BLaER1 (cell line): Measurements from ENCODE around the gene NFIA.

Experiments
- H3K27ac ChIP-seq: shearing (Covaris generic); formaldehyde crosslinking; 2 replicates; pipeline ENCODE4 v1.8.1; 2022
- H3K27me3 ChIP-seq: shearing (Covaris generic); formaldehyde crosslinking; 2 replicates; pipeline ENCODE4 v1.8.1; 2022
- H3K36me3 ChIP-seq: shearing (Covaris generic); formaldehyde crosslinking; 2 replicates; pipeline ENCODE4 v1.8.1; 2022
- H3K4me1 ChIP-seq: shearing (Covaris generic); formaldehyde crosslinking; 2 replicates; pipeline ENCODE4 v1.8.1; 2022
- H3K4me2 ChIP-seq: shearing (Covaris generic); formaldehyde crosslinking; 2 replicates; pipeline ENCODE4 v1.8.1; 2022
- H3K4me3 ChIP-seq: shearing (Covaris generic); formaldehyde crosslinking; 2 replicates; pipeline ENCODE4 v1.8.1; 2022
- H3K9ac ChIP-seq: shearing (Covaris generic); formaldehyde crosslinking; 2 replicates; pipeline ENCODE4 v1.8.1; 2022
- H3K9me3 ChIP-seq: shearing (Covaris generic); formaldehyde crosslinking; 2 replicates; pipeline ENCODE4 v1.8.1; 2022
- H4K20me1 ChIP-seq: shearing (Covaris generic); formaldehyde crosslinking; 2 replicates; pipeline ENCODE4 v1.8.1; 2022
- Cebpa-rat ChIP-seq: shearing (Covaris generic); IDR thresholded peaks from 2 replicates; pipeline ENCODE4 v1.8.1; 2022

NFIA gene

DNA sequence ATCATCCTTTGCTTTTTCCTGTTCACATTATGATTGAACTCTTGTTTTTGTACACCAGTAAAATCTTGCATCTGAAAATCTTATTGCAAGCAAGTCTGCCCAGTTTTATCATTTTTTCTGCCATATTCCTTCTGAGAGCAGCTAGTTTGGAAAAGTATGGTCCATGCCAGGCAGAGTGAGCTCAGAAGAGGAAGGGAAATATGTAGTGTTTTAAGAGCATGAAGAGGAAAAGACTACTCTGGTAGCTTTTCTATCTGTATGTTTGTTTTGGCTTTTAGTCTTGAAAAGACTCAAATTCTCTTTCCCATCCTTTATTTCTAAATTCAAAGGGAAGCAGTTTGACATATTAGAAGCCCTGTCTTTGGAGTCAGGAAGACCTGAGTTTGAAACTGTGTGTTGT is 125.8 kb downstream of the NFIA start:
- Histone ChIP-seq H3K4me1 (peaks cover 38% of the 10 kb centered on the region), H3K4me2 (no peak overlapping the region), H3K9ac (no peak overlapping the region), H3K27me3 (no peaks in the 10 kb centered on the region), H3K27ac (no peak overlapping the region), H3K4me3 (no peak overlapping the region), H4K20me1 (no peaks in the 10 kb centered on the region), H3K36me3 (no peaks in the 10 kb centered on the region), H3K9me3 (peaks cover 7% of the 10 kb centered on the region; the same call in 1 of the 2 replicates)
- no peak for TF ChIP-seq Cebpa-rat

- TF ChIP-seq Cebpa-rat: no peak
- Histone ChIP-seq H3K27ac (no peak overlapping the region), H4K20me1 (no peaks in the 10 kb centered on the region), H3K9ac (no peak overlapping the region), H3K9me3 (peaks cover 10% of the 10 kb centered on the region; the same call in 1 of the 2 replicates), H3K4me2 (no peak overlapping the region), H3K4me1 (peaks cover 45% of the 10 kb centered on the region), H3K4me3 (no peak overlapping the region), H3K27me3 (no peaks in the 10 kb centered on the region), H3K36me3 (no peaks in the 10 kb centered on the region)
Measured at GRCh38 chr1:61208831-61209230, 126.5 kb downstream of the NFIA start.

GRCh38 chr1:61210435-61211154 is 128.2 kb downstream of the NFIA start:
- peak overlapping the region; percentile 38 for H3K4me2 ChIP-seq
- H3K9ac ChIP-seq: no peak overlapping the region
- peaks cover 14% of the 10 kb centered on the region; the same call in 1 of the 2 replicates for H3K9me3 ChIP-seq
- H3K4me1 ChIP-seq: peaks cover 49% of the 10 kb centered on the region
- H3K36me3 ChIP-seq: no peaks in the 10 kb centered on the region
- no peaks in the 10 kb centered on the region for H3K27me3 ChIP-seq
- no peaks in the 10 kb centered on the region for H4K20me1 ChIP-seq
- H3K4me3 ChIP-seq: no peak overlapping the region
- no peak for TF ChIP-seq Cebpa-rat
- H3K27ac ChIP-seq: no peak overlapping the region

- Histone ChIP-seq H3K27me3 (no peaks in the 10 kb centered on the region), H3K36me3 (no peaks in the 10 kb centered on the region), H3K4me3 (no peak overlapping the region), H4K20me1 (no peaks in the 10 kb centered on the region), H3K9ac (no peak overlapping the region), H3K9me3 (peaks cover 14% of the 10 kb centered on the region; the same call in 1 of the 2 replicates), H3K27ac (no peak overlapping the region), H3K4me2 (peak overlapping the region; percentile 67), H3K4me1 (peaks cover 39% of the 10 kb centered on the region)
- TF ChIP-seq Cebpa-rat: no peak
Measured at GRCh38 chr1:61213245-61214011, 131.1 kb downstream of the NFIA start.

- Histone ChIP-seq H3K9me3 (peaks cover 14% of the 10 kb centered on the region; the same call in 1 of the 2 replicates), H3K9ac (no peak overlapping the region), H3K4me1 (peaks cover 37% of the 10 kb centered on the region), H3K27ac (no peak overlapping the region), H3K4me3 (no peak overlapping the region), H3K27me3 (no peaks in the 10 kb centered on the region), H3K4me2 (no peak overlapping the region), H4K20me1 (no peaks in the 10 kb centered on the region), H3K36me3 (no peaks in the 10 kb centered on the region)
- no peak for TF ChIP-seq Cebpa-rat
Measured at GRCh38 chr1:61215119-61215518, 132.8 kb downstream of the NFIA start.

- no peaks in the 10 kb centered on the region for H4K20me1 ChIP-seq
- H3K4me2 ChIP-seq: no peak overlapping the region
- no peak overlapping the region for H3K27ac ChIP-seq
Measured at GRCh38 chr1:61215676-61216289, 133.4 kb downstream of the NFIA start.

DNA sequence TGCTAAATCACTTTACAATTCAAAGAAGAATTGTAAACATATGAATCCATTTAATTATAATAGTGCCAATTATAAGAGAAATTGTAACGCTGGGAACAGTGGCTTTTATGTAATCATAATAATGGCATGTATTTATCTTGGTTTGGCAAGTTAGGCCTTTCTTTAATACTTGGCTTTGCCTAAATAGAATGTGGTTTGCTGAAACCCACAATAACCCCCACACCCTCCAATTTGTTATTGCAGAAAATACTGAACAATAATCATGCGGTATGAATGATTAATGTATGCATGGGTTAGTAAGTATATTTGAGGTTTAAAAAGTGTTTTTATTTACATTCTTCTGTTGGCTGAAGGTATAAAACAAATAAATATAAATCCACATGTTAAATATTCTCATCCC is 138.2 kb downstream of the NFIA start:
- no peak for TF ChIP-seq Cebpa-rat
- Histone ChIP-seq H4K20me1 (no peaks in the 10 kb centered on the region), H3K27ac (no peak overlapping the region), H3K9me3 (no peaks in the 10 kb centered on the region), H3K27me3 (no peaks in the 10 kb centered on the region), H3K4me3 (no peak overlapping the region), H3K4me1 (no peaks in the 10 kb centered on the region), H3K36me3 (no peaks in the 10 kb centered on the region), H3K9ac (no peak overlapping the region), H3K4me2 (no peak overlapping the region)

More at GRCh38 chr1:61215676-61216289, 133.4 kb downstream of the NFIA start:
- H3K4me1 ChIP-seq: peaks cover 30% of the 10 kb centered on the region
- H3K9ac ChIP-seq: no peak overlapping the region
- no peaks in the 10 kb centered on the region for H3K27me3 ChIP-seq
- TF ChIP-seq Cebpa-rat: no peak
- no peak overlapping the region for H3K4me3 ChIP-seq
- peaks cover 14% of the 10 kb centered on the region; the same call in 1 of the 2 replicates for H3K9me3 ChIP-seq
- H3K36me3 ChIP-seq: no peaks in the 10 kb centered on the region

DNA sequence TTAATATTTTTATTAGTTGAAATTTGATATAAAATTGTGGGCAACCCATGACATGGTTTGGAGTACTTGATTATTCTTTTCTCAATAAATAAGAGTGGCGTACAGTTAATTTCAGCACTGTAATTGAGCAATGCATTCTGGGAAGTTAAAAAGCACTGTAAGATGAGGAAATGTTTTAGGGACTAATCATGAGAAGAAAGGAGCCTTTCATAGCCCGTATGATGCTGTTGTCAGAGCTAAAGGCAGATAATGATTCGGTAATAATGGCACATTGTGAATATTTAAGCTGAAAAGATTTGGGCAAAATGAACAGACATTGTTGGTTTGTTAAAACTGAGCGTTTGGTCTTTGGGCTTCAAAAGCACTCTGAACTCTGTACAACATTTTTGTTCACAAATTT is 139.3 kb downstream of the NFIA start:
- Histone ChIP-seq H3K9ac (no peak overlapping the region), H4K20me1 (no peaks in the 10 kb centered on the region), H3K4me2 (no peak overlapping the region), H3K27ac (no peak overlapping the region), H3K9me3 (no peaks in the 10 kb centered on the region), H3K4me3 (no peak overlapping the region), H3K4me1 (no peaks in the 10 kb centered on the region), H3K27me3 (no peaks in the 10 kb centered on the region), H3K36me3 (no peaks in the 10 kb centered on the region)
- no peak for TF ChIP-seq Cebpa-rat

DNA sequence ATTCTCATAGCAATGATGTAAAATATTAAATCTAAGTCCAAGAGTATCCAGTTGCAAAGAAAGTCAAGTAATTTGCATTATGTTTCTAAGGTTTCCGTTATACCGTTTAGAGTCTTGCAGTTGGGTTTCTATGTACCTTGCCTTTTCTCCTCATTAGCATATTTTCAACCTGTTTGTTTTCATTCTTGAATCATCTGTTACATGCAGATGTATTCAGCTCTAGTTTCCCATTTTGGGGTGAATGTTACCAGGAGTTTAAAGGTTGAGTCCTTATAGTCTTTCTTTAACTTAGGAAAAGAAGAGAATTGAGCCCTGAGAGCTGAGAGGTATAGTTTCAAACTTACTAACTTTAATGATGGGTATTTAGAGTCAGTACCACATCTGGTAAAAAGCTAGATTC is 139.9 kb downstream of the NFIA start:
- no peak for TF ChIP-seq Cebpa-rat
- no peaks in the 10 kb centered on the region for H4K20me1 ChIP-seq
- H3K4me2 ChIP-seq: no peak overlapping the region
- no peak overlapping the region for H3K27ac ChIP-seq
- no peaks in the 10 kb centered on the region for H3K4me1 ChIP-seq
- no peak overlapping the region for H3K9ac ChIP-seq
- H3K4me3 ChIP-seq: no peak overlapping the region
- no peaks in the 10 kb centered on the region for H3K36me3 ChIP-seq
- no peaks in the 10 kb centered on the region for H3K27me3 ChIP-seq
- no peaks in the 10 kb centered on the region for H3K9me3 ChIP-seq

DNA sequence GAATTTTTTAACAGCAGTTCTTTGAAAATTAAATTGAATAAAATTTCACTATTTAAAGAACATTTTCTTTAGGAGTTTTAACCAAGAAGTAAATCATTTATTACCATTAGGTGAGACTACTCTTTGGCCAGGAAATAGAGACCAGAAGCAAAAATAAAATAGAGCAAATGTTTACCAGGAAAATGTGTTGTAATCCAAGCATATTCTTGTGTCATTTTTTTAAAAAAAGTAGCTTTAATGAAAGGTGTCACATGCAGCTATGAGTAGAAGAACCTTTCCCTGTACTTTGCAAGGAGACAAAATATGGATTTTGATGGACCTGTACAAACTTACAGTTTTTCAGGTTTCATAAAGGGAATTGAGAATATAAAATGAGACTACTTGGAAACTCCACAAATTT is 140.8 kb downstream of the NFIA start:
- no peak overlapping the region for H3K4me3 ChIP-seq
- no peak overlapping the region for H3K27ac ChIP-seq
- no peaks in the 10 kb centered on the region for H4K20me1 ChIP-seq

More for the DNA sequence above, 140.8 kb downstream of the NFIA start:
- TF ChIP-seq Cebpa-rat: no peak
- Histone ChIP-seq H3K27me3 (no peaks in the 10 kb centered on the region), H3K4me2 (no peak overlapping the region), H3K36me3 (no peaks in the 10 kb centered on the region), H3K4me1 (no peaks in the 10 kb centered on the region), H3K9ac (no peak overlapping the region), H3K9me3 (no peaks in the 10 kb centered on the region)
